GM12872 (cell line): Measurements from ENCODE around the gene DHRS3.
A peak's percentile ranks its signal among the peaks of the same experiment; 100 is the strongest.

Experiments
- TF ChIP-seq, protein P1 (sequence below): IDR thresholded peaks from 3 replicates; pipeline ENCODE4 v1.5.1; 2011; ENCODE audit warnings: low read depth, mild to moderate bottlenecking, low read length, moderate library complexity; ENCODE audit not compliant: insufficient read depth

The DHRS3 gene

DNA sequence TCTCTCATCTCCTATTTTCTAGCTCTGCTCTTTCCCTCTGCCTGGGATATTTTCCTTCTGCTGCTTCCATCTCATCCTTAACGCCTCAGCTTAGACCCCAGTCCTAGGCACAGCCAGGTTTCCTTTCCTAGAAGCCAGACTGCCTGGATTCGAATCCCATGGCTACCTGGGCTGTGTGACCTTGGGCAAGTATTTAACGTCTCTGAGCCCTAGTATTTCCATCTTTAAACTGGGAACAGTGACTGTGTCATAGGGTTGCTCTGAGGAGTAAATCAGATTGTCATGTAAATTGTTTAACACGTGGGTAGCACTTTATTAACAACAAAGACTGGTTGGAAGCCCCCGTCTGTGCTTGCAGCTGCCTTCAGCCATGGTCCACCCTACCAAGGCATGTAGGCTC lies 18.4 kb downstream of the DHRS3 start:
- TF ChIP-seq, protein P1, sequence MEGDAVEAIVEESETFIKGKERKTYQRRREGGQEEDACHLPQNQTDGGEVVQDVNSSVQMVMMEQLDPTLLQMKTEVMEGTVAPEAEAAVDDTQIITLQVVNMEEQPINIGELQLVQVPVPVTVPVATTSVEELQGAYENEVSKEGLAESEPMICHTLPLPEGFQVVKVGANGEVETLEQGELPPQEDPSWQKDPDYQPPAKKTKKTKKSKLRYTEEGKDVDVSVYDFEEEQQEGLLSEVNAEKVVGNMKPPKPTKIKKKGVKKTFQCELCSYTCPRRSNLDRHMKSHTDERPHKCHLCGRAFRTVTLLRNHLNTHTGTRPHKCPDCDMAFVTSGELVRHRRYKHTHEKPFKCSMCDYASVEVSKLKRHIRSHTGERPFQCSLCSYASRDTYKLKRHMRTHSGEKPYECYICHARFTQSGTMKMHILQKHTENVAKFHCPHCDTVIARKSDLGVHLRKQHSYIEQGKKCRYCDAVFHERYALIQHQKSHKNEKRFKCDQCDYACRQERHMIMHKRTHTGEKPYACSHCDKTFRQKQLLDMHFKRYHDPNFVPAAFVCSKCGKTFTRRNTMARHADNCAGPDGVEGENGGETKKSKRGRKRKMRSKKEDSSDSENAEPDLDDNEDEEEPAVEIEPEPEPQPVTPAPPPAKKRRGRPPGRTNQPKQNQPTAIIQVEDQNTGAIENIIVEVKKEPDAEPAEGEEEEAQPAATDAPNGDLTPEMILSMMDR: no peak

DNA sequence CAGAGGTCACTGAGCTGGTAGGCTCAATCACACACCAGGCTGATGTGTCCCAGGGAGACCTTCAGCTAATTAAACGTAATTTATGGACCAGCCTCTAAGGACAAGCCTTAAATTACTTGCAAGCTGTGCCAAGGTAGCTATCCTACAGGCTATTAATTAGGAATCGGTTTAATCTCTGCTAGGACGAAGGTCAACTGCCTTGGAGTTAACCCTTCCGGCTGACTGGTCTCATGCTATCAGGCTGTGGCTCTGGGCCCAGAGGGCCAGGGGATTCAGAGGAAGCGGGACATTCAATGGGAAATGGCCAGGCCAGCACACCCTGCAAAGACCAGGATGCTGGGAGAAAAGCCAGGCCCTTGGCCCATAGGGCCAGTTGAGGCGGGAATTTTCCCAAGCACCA lies 19.0 kb downstream of the DHRS3 start:
- TF ChIP-seq, protein P1: no peak

DNA sequence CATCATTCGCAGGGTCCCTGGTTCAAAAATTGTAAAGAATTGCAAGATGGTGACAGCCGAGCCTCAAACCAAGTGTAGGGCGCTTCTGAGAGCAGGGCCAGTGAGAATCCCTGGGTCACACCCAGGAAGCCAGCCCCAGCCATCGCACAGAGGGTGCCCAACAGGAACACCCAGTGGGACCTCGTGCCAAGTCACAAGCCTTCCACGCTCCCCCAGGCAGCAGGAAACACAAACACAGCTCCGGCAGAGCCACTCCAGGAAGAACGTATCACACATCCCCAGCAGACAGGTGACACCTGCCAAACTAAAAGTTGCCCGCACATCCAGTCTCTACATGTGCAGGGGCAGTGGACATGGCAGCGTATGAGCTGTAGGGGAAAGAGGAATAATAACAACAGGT lies 20.2 kb downstream of the DHRS3 start:
- TF ChIP-seq, protein P1: no peak

DNA sequence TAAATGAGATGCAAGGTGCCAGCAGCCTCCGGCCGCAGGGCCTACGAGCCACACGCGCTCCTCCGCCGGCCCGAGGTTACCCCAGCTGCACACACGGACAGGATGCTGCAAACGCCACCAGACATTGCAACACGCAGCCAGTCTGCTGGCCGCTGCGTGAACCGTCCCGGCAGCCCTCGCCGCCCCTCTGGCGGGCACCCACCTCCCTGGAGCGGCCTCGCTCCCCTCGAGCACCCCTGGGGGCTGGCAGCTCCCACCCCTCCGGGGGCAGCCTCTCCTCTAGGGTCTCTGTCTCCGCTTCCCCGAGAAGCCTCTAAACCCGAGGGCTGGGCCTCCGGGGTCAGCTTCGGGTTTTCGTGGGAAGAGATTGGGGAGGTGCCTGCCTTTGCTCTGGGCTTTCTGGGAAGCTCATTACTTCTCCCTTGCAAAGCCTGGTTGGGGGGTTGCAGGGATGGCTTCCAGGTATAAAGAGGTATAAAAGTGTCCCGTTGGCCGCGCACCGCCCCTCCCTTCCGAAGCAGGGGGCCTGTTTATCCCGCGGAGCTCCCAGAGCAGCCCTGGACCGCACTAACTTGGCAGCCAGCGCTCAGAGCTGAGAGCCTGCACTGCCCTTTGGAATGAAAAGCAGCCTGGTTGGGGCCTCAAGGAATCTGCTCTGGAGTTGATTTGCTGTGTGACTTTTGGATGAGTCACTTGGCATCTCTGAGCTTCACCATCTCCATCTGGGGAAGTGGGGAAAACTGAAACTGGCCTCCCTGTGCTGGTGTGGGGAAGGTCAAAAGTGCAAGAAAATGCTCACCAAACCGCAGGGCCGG lies 21.8 kb downstream of the DHRS3 start:
- TF ChIP-seq, protein P1: no peak

DNA sequence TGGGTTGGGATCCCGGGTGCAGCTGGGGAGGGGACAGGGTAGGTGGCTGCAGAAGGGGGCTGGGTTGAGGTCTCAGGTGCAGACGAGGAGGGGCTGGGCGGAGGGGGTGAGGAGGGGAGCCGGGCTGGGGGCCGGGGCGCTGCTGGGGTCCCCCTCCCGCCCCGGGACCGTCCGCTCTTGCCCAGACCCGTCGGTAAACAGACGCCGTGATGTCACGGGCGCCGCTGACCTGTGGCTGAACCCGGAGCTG lies 22.3 kb downstream of the DHRS3 start:
- TF ChIP-seq, protein P1: no peak

DNA sequence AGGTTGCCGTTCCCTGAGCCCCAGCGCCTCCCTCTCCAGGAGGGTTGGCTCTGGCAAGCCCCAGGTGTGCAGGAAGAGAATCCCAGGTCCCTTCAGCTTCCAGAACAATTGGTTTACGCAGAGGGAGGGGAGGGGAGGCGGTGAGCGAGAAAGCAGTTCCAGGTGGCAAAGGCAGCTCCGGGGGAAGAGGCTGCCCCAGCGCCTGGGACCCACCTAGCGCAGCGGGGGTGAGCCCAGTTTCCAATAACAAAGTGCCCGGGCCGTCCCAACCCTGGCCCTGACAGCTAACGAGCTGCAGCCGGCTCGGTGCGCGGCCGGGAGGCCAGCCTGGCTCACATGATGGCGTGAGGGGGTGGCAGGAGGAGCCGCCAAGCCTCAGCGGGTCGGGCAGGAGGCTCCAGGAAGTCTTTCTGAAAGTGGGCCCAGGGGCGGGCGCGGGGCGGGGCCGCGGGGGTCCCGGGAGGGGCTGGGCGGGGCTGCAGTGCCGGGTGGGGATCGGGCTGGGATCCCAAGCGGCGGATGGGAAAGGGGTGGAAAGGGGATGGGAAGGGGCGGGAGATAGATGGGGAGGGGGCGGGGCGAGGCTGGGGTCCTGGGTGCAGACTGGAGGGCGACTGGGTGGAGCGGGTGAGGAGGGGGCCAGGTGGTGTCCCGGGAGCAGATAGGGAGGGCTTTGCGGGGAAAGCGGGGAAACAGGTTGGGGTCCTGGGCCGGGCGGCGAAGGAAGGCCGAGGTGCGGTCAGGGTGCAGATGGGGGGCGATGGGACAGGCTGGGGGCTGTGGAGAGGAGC lies 22.8 kb downstream of the DHRS3 start:
- TF ChIP-seq, protein P1: no peak

DNA sequence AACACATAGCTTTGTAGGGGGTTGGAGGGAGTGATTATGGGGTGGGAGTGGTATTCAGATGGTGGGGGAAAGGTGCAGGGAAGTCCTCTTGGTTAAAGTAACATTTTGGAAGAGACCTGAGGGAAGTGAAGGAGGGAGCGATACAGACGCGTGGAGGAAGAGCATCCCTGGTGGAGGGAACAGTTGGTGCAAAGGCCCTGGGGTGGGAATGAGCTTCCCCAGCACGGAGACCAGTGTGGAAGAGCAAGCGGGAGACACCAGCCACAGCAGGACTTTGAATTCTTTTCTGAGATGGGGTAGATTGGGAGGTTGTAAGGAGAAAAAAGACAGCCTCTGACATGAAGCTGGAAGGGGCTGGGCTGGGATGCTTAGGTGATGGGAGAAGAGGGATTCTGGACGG lies 23.5 kb downstream of the DHRS3 start:
- TF ChIP-seq, protein P1: 0 out of 3 replicates have a peak, but pooled peaks have one; percentile 2
